ENCODE measurements around the gene DDX20. TPM values are rescaled to one million over a fixed set of nuclear protein-coding genes. Genes with fewer than 3 reads are reported as not detected.
"Not testable (repeated sequence)": the region's sequence is repeated elsewhere in the genome, so short reads cannot be mapped to it uniquely, and the experiment has no call there.

DDX20 gene
- polyA plus RNA-seq, 1 donor = 11.4 TPM

GRCh38 chr1:111733183-111733991 lies 22.3 kb upstream of the DDX20 start:
- no peak for DNase-seq (ENCODE audit: low read depth)

GRCh38 chr1:111733992-111734341 lies 21.7 kb upstream of the DDX20 start:
- DNase-seq (ENCODE audit: low read depth) = no peak

GRCh38 chr1:111734426-111734825 lies 21.3 kb upstream of the DDX20 start:
- DNase-seq (ENCODE audit: low read depth) = no peak

- no peak for DNase-seq (ENCODE audit: low read depth)
Measured at GRCh38 chr1:111734856-111735255, 20.8 kb upstream of the DDX20 start.

GRCh38 chr1:111735321-111735720 lies 20.4 kb upstream of the DDX20 start:
- DNase-seq (ENCODE audit: low read depth) = no peak

- DNase-seq (ENCODE audit: low read depth) = no peak
Measured at GRCh38 chr1:111735858-111736544, 19.7 kb upstream of the DDX20 start.

- no peak for DNase-seq (ENCODE audit: low read depth)
Measured at GRCh38 chr1:111736548-111737215, 19.0 kb upstream of the DDX20 start.

GRCh38 chr1:111737216-111738132 lies 18.2 kb upstream of the DDX20 start:
- DNase-seq (ENCODE audit: low read depth) = no peak

GRCh38 chr1:111738133-111738435 lies 17.6 kb upstream of the DDX20 start:
- DNase-seq (ENCODE audit: low read depth) = no peak

- no peak for DNase-seq (ENCODE audit: low read depth)
Measured at GRCh38 chr1:111738436-111739193, 17.1 kb upstream of the DDX20 start.

GRCh38 chr1:111739194-111739924 lies 16.3 kb upstream of the DDX20 start, which contains the start of gene INKA2:
Gene INKA2, minus strand, starts transcription at chr1:111739395. Its CDS starts 153 bp downstream, at chr1:111739242.
- DNase-seq (ENCODE audit: low read depth) = no peak

GRCh38 chr1:111739925-111740765 lies 15.6 kb upstream of the DDX20 start:
- no peak for DNase-seq (ENCODE audit: low read depth)

- not testable (repeated sequence) for DNase-seq (ENCODE audit: low read depth)
Measured at GRCh38 chr1:111742292-111742691, 13.4 kb upstream of the DDX20 start.

- no peak for DNase-seq (ENCODE audit: low read depth)
Measured at GRCh38 chr1:111742938-111743549, 12.7 kb upstream of the DDX20 start.

- no peak for DNase-seq (ENCODE audit: low read depth)
Measured at GRCh38 chr1:111743679-111744101, 12.0 kb upstream of the DDX20 start.

- no peak for DNase-seq (ENCODE audit: low read depth)
Measured at GRCh38 chr1:111745675-111746613, 9.8 kb upstream of the DDX20 start.

GRCh38 chr1:111746614-111746999 lies 9.1 kb upstream of the DDX20 start:
- no peak for DNase-seq (ENCODE audit: low read depth)

GRCh38 chr1:111747282-111747734 lies 8.4 kb upstream of the DDX20 start:
- no peak for DNase-seq (ENCODE audit: low read depth)

Measured in forelimb muscle (tissue), 1 donor.